ENCODE measurements around the gene STAT5B. TPM values are rescaled to one million over a fixed set of nuclear protein-coding genes. Genes with fewer than 3 reads are reported as not detected.

STAT5B gene
- total RNA-seq, 4 donors from 2014 or later = 52.7 to 105 (median 57.6) TPM

DNA sequence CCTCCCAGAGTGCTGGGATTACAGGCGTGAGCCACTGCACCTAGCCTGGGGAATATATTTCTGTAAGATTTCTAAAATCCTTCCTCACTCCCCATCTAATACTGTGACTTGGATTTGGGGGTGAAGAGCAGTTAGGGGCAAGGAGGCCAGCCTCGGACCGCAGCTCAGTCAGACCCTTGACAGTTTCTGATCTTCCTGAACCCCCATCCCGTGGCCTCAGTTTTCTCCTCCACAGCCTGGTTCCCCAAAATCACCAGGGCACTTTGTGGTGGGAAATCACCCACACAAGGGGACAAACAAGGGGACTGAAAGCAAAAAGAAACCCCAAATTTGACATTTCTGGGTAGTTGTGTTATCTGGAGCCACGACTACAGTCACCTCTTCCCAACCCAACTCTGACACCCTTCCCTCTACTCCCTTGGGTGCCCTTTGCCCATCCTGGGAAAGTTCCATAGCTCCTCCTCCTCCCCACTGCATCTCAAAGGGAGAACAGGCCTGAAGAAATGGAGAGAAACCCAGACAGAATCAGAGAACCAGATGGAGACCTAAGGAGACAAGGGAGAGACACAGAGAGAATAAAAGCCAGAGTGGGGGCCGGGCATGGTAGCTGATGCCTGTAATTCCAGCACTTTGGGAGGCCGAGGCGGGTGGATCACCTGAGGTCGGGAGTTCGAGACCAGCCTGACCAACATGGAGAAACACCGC is 9.3 kb upstream of the STAT5B start:
- Histone ChIP-seq H3K9me3 (no peaks in the 10 kb centered on the region), H3K27me3 (no peaks in the 10 kb centered on the region), H3K4me3 (no peak overlapping the region), H3K27ac (no peak overlapping the region), H3K36me3 (no peaks in the 10 kb centered on the region), H3K4me1 (peaks cover 57% of the 10 kb centered on the region)
- peak; percentile 37 to 45 for DNase-seq (ENCODE audit: low spot score in 2 of 2)
- no peak for TF ChIP-seq POLR2AphosphoS5 (IDR thresholded peaks at IDR 0.05)
- TF ChIP-seq POLR2A (IDR thresholded peaks at IDR 0.05) = no peak
- TF ChIP-seq, protein P1, sequence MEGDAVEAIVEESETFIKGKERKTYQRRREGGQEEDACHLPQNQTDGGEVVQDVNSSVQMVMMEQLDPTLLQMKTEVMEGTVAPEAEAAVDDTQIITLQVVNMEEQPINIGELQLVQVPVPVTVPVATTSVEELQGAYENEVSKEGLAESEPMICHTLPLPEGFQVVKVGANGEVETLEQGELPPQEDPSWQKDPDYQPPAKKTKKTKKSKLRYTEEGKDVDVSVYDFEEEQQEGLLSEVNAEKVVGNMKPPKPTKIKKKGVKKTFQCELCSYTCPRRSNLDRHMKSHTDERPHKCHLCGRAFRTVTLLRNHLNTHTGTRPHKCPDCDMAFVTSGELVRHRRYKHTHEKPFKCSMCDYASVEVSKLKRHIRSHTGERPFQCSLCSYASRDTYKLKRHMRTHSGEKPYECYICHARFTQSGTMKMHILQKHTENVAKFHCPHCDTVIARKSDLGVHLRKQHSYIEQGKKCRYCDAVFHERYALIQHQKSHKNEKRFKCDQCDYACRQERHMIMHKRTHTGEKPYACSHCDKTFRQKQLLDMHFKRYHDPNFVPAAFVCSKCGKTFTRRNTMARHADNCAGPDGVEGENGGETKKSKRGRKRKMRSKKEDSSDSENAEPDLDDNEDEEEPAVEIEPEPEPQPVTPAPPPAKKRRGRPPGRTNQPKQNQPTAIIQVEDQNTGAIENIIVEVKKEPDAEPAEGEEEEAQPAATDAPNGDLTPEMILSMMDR (IDR thresholded peaks at IDR 0.05) = no peak
- no peak for TF ChIP-seq EP300 (IDR thresholded peaks at IDR 0.05)
- WGBS = 89% methylated on average over 11 of the region's 11 CpGs

DNA sequence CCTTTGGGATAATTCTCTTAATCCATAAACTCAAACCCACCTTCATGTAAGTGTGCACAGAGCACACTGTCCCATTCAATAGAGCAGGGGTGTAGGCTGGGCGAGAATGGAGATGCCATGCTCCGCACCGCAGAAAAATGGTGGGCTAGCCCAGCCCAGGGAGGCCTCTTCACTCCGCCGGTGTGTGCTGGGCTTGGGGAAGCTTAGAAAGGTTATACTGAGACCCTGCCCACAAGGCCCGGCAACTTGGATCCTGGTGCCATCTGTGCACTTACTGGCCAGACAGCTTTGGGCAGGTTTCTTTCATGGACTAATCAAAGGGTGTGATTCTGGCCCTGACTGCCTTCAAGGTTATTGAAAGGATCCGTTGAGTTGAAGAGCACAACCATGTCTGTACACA is 8.4 kb upstream of the STAT5B start:
- Histone ChIP-seq H3K4me1 (peaks cover 50% of the 10 kb centered on the region), H3K36me3 (no peaks in the 10 kb centered on the region), H3K27me3 (no peaks in the 10 kb centered on the region), H3K9me3 (no peaks in the 10 kb centered on the region), H3K27ac (no peak overlapping the region), H3K4me3 (no peak overlapping the region)
- TF ChIP-seq EP300 (IDR thresholded peaks at IDR 0.05) = no peak
- TF ChIP-seq, protein P1 (IDR thresholded peaks at IDR 0.05) = no peak
- TF ChIP-seq POLR2AphosphoS5 (IDR thresholded peaks at IDR 0.05) = no peak
- TF ChIP-seq POLR2A (IDR thresholded peaks at IDR 0.05) = no peak
- 94% methylated on average over 7 of the region's 7 CpGs for WGBS
- DNase-seq (ENCODE audit: low spot score in 2 of 2) = peak; percentile 57 to 62

DNA sequence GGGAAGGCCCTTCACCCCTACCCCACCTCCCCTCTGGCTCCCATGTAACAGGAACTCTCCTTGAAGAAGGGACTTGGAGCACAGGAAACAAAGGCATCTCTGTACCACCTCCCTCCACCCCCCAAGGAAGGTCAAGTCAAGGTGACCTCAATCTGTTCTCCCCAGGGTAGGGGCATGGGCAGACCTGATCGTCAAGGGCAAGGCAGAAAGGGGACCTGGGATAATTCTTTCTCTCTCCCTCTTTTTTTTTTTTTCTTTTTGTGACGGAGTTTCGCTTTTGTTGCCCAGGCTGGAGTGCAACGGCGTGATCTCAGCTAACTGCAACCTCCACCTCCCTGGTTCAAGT is 7.8 kb upstream of the STAT5B start:
- TF ChIP-seq, protein P1 (IDR thresholded peaks at IDR 0.05) = no peak
- TF ChIP-seq POLR2A (IDR thresholded peaks at IDR 0.05) (no peak), EP300 (IDR thresholded peaks at IDR 0.05) (no peak), POLR2AphosphoS5 (IDR thresholded peaks at IDR 0.05) (no peak)
- Histone ChIP-seq H3K4me3 (no peak overlapping the region), H3K27me3 (no peaks in the 10 kb centered on the region), H3K9me3 (no peaks in the 10 kb centered on the region), H3K4me1 (peaks cover 44% of the 10 kb centered on the region), H3K27ac (no peak overlapping the region), H3K36me3 (no peaks in the 10 kb centered on the region)
- WGBS = 89% methylated on average over 5 of the region's 5 CpGs
- peak; percentile 12 to 37 for DNase-seq (ENCODE audit: low spot score in 2 of 2)

DNA sequence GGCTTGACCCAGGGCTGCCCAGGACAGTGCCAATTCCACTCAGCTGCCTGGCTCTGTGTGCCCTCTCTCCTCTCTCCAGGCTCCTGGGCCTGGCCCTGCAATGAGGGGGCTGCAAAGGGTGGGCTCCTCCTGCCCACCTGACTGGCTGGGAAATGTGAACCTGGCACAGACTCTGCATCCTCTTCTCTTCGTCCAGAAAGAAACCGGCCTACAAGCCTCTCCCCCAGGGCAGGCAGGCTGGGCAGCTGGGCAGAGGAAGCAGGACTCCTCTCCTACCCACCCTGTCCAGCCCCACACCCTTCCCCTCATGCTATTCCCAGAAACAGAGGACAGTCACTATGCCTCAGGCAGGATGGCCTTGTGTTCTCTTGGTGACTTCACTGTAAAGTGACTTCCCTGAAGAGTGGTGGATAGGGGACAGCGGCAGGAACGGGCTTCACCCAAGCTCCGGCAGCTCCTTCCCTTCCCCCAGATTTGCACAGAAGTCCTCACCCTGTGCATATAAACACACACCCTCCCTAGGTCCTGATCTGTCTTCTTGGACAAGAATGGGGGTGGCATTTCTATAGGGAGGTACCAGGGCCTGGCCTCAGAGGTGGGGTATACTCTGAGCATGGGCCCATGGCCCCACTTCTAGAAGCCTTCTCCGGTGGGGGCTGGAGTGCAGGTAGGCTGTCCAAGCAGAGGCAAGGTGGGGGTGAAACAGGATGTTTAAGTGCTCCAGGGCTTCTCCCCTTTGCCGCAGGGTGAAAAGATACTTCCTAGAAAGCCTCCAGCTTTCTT is 7.2 kb upstream of the STAT5B start:
- no peaks in the 10 kb centered on the region for H3K9me3 ChIP-seq
- peak; percentile 54 to 65 for DNase-seq (ENCODE audit: low spot score in 2 of 2)
- no peaks in the 10 kb centered on the region for H3K36me3 ChIP-seq
- H3K27me3 ChIP-seq = no peaks in the 10 kb centered on the region
- no peak overlapping the region for H3K4me3 ChIP-seq
- peak overlapping the region; percentile 5 for H3K27ac ChIP-seq
- no peak for TF ChIP-seq POLR2A (IDR thresholded peaks at IDR 0.05)
- no peak for TF ChIP-seq EP300 (IDR thresholded peaks at IDR 0.05)
- TF ChIP-seq, protein P1 (IDR thresholded peaks at IDR 0.05) = no peak
- no peak for TF ChIP-seq POLR2AphosphoS5 (IDR thresholded peaks at IDR 0.05)
- 69% methylated on average over 7 of the region's 7 CpGs for WGBS
- peaks cover 39% of the 10 kb centered on the region for H3K4me1 ChIP-seq

DNA sequence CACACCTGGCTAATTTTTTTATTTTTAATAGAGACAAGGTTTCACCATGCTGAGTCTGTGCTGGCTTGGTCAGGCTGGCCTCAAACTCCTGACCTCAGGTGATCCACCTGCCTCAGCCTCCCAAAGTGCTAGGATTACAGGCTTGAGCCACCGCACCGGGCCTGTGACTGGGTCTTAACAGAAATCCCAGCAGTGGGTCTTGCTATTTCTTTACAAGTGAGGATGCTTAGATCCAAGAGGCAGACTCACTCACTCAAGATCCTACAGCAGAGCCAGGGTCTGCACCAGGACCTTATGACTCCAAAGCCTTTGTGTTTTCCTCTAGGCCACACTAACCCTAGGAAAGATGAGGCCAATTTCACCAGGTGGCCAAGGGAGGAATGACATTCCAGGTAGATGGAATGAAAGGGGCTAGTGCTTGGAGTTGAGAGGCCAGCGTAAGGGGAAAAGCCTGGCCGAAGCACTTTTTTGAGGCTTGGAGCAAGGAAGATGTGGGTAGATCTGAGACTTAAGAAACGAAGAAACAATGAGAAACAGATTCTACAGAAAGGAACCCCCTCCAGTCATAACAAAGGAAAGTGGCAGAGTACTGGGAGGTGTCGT is 6.4 kb upstream of the STAT5B start:
- Histone ChIP-seq H3K36me3 (no peaks in the 10 kb centered on the region), H3K4me3 (no peak overlapping the region), H3K27me3 (no peaks in the 10 kb centered on the region), H3K27ac (peak overlapping the region; percentile 10), H3K4me1 (peaks cover 35% of the 10 kb centered on the region), H3K9me3 (no peaks in the 10 kb centered on the region)
- peak; percentile 40 to 45 for DNase-seq (ENCODE audit: low spot score in 2 of 2)
- TF ChIP-seq, protein P1 (IDR thresholded peaks at IDR 0.05) = no peak
- TF ChIP-seq POLR2AphosphoS5 (IDR thresholded peaks at IDR 0.05) = no peak
- TF ChIP-seq EP300 (IDR thresholded peaks at IDR 0.05) = no peak
- TF ChIP-seq POLR2A (IDR thresholded peaks at IDR 0.05) = no peak
- 85% methylated on average over 6 of the region's 6 CpGs for WGBS

Data from suprapubic skin (tissue), 4 donors.